Ramos (cell line): Measurements from ENCODE around the gene TCEAL5.
"Not testable (repeated sequence)": the region's sequence is repeated elsewhere in the genome, so short reads cannot be mapped to it uniquely, and the experiment has no call there.

ENCODE experiments used
- in situ Hi-C: fragments of 300-500 bp; cut with MboI; formaldehyde crosslinking; loops from one replicate; pipeline ENCODE4 v1.14.3; 2022; ENCODE audit warnings: low sequenced_read_pairs; ENCODE audit not compliant: unreplicated experiment

TCEAL5 gene

GRCh38 chrX:103235608-103236007 is 40.9 kb downstream of the TCEAL5 start:
- in situ Hi-C loops = not testable (repeated sequence)

GRCh38 chrX:103234869-103235268 is 41.7 kb downstream of the TCEAL5 start:
- in situ Hi-C loops = no loop called here

GRCh38 chrX:103233263-103233662 is 43.3 kb downstream of the TCEAL5 start:
- in situ Hi-C loops = no loop called here

GRCh38 chrX:103225918-103226317 is 50.6 kb downstream of the TCEAL5 start:
- in situ Hi-C loops = not testable (repeated sequence)
